Measurements from ENCODE around the gene USP34.

DNA sequence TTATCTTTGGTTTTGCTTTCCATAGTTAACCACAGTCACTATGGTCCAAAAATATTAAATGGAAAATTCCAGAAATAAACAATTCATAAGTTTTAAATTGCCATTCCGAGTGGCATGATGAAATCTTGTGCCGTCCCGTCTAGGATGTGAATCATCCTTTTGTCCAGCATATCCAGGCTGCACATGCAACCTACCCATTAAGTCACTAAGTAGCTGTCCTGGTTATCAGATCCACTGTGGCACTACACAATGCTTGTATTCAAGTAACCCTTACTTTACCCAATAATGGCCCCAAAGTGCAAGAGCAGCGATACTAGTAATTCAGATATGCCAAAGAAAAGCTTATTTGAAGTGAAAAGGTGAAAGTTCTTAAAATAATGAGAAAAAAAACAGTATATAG, 10.7 kb downstream of the USP34 start:
- no peak for TF ChIP-seq EZH2 (optimal IDR thresholded peaks at IDR 0.05; ENCODE audit: low read depth, low read length)
- TF ChIP-seq, protein P1, sequence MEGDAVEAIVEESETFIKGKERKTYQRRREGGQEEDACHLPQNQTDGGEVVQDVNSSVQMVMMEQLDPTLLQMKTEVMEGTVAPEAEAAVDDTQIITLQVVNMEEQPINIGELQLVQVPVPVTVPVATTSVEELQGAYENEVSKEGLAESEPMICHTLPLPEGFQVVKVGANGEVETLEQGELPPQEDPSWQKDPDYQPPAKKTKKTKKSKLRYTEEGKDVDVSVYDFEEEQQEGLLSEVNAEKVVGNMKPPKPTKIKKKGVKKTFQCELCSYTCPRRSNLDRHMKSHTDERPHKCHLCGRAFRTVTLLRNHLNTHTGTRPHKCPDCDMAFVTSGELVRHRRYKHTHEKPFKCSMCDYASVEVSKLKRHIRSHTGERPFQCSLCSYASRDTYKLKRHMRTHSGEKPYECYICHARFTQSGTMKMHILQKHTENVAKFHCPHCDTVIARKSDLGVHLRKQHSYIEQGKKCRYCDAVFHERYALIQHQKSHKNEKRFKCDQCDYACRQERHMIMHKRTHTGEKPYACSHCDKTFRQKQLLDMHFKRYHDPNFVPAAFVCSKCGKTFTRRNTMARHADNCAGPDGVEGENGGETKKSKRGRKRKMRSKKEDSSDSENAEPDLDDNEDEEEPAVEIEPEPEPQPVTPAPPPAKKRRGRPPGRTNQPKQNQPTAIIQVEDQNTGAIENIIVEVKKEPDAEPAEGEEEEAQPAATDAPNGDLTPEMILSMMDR (IDR thresholded peaks at IDR 0.05; ENCODE audit: low read length), result no peak
- TF ChIP-seq EZH2phosphoT487 (IDR thresholded peaks at IDR 0.05; ENCODE audit: low read length), result no peak

Data from MM.1S (cell line).